ENCODE data around the gene MLLT10. TPM values are rescaled to one million over a fixed set of nuclear protein-coding genes. Genes with fewer than 3 reads are reported as not detected.

The MLLT10 gene
- total and polyA plus RNA-seq, 4 donors: 20.6 to 97.8 (median 35.7) TPM

- H3K27ac ChIP-seq (ENCODE audit: low read depth in 1 of 2, low read length in 1 of 2): no peak overlapping the region
- DNase-seq: no peak
- no peak overlapping the region for H3K9ac ChIP-seq (ENCODE audit: insufficient read depth in 1 of 2, low read length in 2 of 2)
- no peaks in the 10 kb centered on the region for H3K9me3 ChIP-seq (ENCODE audit: control insufficient read depth in 4 of 4, insufficient read depth in 3 of 4, low read length in 3 of 4)
- WGBS, 2 donors: 84 to 97% methylated on average over 2 of the region's 2 CpGs
- no peaks in the 10 kb centered on the region for H3K36me3 ChIP-seq (ENCODE audit: control insufficient read depth in 4 of 4, insufficient read depth in 4 of 4, low read length in 4 of 4)
- H3K4me1 ChIP-seq (ENCODE audit: control insufficient read depth in 5 of 5, insufficient read depth in 5 of 5, low read length in 5 of 5): peaks cover 0 to 22% (median 4%) of the 10 kb centered on the region in 5 donors
- TF ChIP-seq CTCF (IDR thresholded peaks at IDR 0.05; ENCODE audit: control extremely low read depth, extremely low read depth): no peak
- no peaks in the 10 kb centered on the region for H3K27me3 ChIP-seq (ENCODE audit: control insufficient read depth in 3 of 3, insufficient read depth in 3 of 3, low read length in 2 of 3)
- no peak overlapping the region for H3K4me3 ChIP-seq
- ATAC-seq (ENCODE audit: insufficient read depth, low FRiP score): no peak
Observed at GRCh38 chr10:21501731-21502347, 32.2 kb upstream of the MLLT10 start.

GRCh38 chr10:21502348-21502740, 31.7 kb upstream of the MLLT10 start:
- no peak overlapping the region for H3K4me3 ChIP-seq
- H3K27ac ChIP-seq (ENCODE audit: low read depth in 1 of 2, low read length in 1 of 2): no peak overlapping the region
- no peak overlapping the region for H3K9ac ChIP-seq (ENCODE audit: insufficient read depth in 1 of 2, low read length in 2 of 2)
- no peak for DNase-seq
- H3K27me3 ChIP-seq (ENCODE audit: control insufficient read depth in 3 of 3, insufficient read depth in 3 of 3, low read length in 2 of 3): no peaks in the 10 kb centered on the region
- peaks cover 0 to 22% (median 3%) of the 10 kb centered on the region in 5 donors for H3K4me1 ChIP-seq (ENCODE audit: control insufficient read depth in 5 of 5, insufficient read depth in 5 of 5, low read length in 5 of 5)
- no peak for TF ChIP-seq CTCF (IDR thresholded peaks at IDR 0.05; ENCODE audit: control extremely low read depth, extremely low read depth)
- no peak for ATAC-seq (ENCODE audit: insufficient read depth, low FRiP score)
- no peaks in the 10 kb centered on the region for H3K36me3 ChIP-seq (ENCODE audit: control insufficient read depth in 4 of 4, insufficient read depth in 4 of 4, low read length in 4 of 4)
- WGBS, 2 donors: 95 to 96% methylated on average over 3 of the region's 3 CpGs
- H3K9me3 ChIP-seq (ENCODE audit: control insufficient read depth in 4 of 4, insufficient read depth in 3 of 4, low read length in 3 of 4): no peaks in the 10 kb centered on the region

GRCh38 chr10:21503542-21503941, 30.5 kb upstream of the MLLT10 start:
- Histone ChIP-seq H3K4me1 (ENCODE audit: control insufficient read depth in 5 of 5, insufficient read depth in 5 of 5, low read length in 5 of 5) (peaks cover 0 to 31% (median 3%) of the 10 kb centered on the region in 5 donors), H3K9ac (ENCODE audit: insufficient read depth in 1 of 2, low read length in 2 of 2) (no peak overlapping the region), H3K36me3 (ENCODE audit: control insufficient read depth in 4 of 4, insufficient read depth in 4 of 4, low read length in 4 of 4) (no peaks in the 10 kb centered on the region), H3K4me3 (no peak overlapping the region), H3K27me3 (ENCODE audit: control insufficient read depth in 3 of 3, insufficient read depth in 3 of 3, low read length in 2 of 3) (no peaks in the 10 kb centered on the region), H3K27ac (ENCODE audit: low read depth in 1 of 2, low read length in 1 of 2) (no peak overlapping the region), H3K9me3 (ENCODE audit: control insufficient read depth in 4 of 4, insufficient read depth in 3 of 4, low read length in 3 of 4) (no peaks in the 10 kb centered on the region)
- DNase-seq (no peak), ATAC-seq (ENCODE audit: insufficient read depth, low FRiP score) (no peak)
- TF ChIP-seq CTCF (IDR thresholded peaks at IDR 0.05; ENCODE audit: control extremely low read depth, extremely low read depth): no peak
- WGBS, 2 donors: 83 to 94% methylated on average over 1 of the region's 1 CpG

All from lung (tissue), 12 donors.